Measurements from ENCODE around the gene VWA1.
"Not testable (repeated sequence)": the region's sequence is repeated elsewhere in the genome, so short reads cannot be mapped to it uniquely, and the experiment has no call there.

Gene VWA1

GRCh38 chr1:1402072-1402900, 33.2 kb upstream of the VWA1 start:
- DNase-seq, result no peak

- not testable (repeated sequence) for DNase-seq
These were observed 32.5 kb upstream of the VWA1 start for GRCh38 chr1:1402901-1403392.

- DNase-seq, result no peak
These were observed 31.8 kb upstream of the VWA1 start for GRCh38 chr1:1403653-1404052.

GRCh38 chr1:1406101-1406820, 29.2 kb upstream of the VWA1 start:
- DNase-seq, result no peak

- peak; percentile 84 for DNase-seq
These were observed 28.5 kb upstream of the VWA1 start, which contains the start of gene MRPL20 for GRCh38 chr1:1406821-1407635. Gene MRPL20, minus strand, starts transcription at chr1:1407293. Its CDS starts 76 bp downstream, at chr1:1407217.

- peak; percentile 81 for DNase-seq
These were observed 27.7 kb upstream of the VWA1 start for GRCh38 chr1:1407636-1408318.

- not testable (repeated sequence) for DNase-seq
These were observed 25.3 kb upstream of the VWA1 start for GRCh38 chr1:1410238-1410637.

GRCh38 chr1:1411626-1412025, 23.9 kb upstream of the VWA1 start:
- no peak for DNase-seq

- DNase-seq, result not testable (repeated sequence)
These were observed 23.1 kb upstream of the VWA1 start for GRCh38 chr1:1412311-1412902.

GRCh38 chr1:1415751-1416150, 19.7 kb upstream of the VWA1 start:
- DNase-seq, result no peak

- DNase-seq, result not testable (repeated sequence)
These were observed 18.1 kb upstream of the VWA1 start for GRCh38 chr1:1417396-1417795.

GRCh38 chr1:1417825-1418463, 17.5 kb upstream of the VWA1 start:
- not testable (repeated sequence) for DNase-seq

- DNase-seq, result no peak
These were observed 16.8 kb upstream of the VWA1 start for GRCh38 chr1:1418464-1419362.

- DNase-seq, result no peak
These were observed 16.1 kb upstream of the VWA1 start for GRCh38 chr1:1419363-1419812.

GRCh38 chr1:1419813-1420653, 15.5 kb upstream of the VWA1 start:
- DNase-seq, result peak; percentile 68

- DNase-seq, result no peak
These were observed 14.8 kb upstream of the VWA1 start for GRCh38 chr1:1420654-1421141.

GRCh38 chr1:1421147-1421906, 14.2 kb upstream of the VWA1 start, which contains the start of gene ANKRD65:
Gene ANKRD65, minus strand, starts transcription at chr1:1421276. Its CDS starts 271 bp downstream, at chr1:1421005.
- DNase-seq, result no peak

Data from right kidney (tissue), 1 donor.